Posterior cingulate gyrus (tissue), 11 donors: Measurements from ENCODE around the gene POU5F2.

Experiments
- DNase-seq, 10 donors: peaks; one replicate each; pipeline versions ENCODE4 v3.0.0 to v3.0.0-alpha.2; 2020 to 2021; ENCODE audit warnings: mixed read lengths in 3 of 10
- intact Hi-C: fragments of 100-400 bp; cut with DNase I; formaldehyde crosslinking; loops from one replicate; pipeline ENCODE4 v1.15.1; 2023

The POU5F2 gene, protein sequence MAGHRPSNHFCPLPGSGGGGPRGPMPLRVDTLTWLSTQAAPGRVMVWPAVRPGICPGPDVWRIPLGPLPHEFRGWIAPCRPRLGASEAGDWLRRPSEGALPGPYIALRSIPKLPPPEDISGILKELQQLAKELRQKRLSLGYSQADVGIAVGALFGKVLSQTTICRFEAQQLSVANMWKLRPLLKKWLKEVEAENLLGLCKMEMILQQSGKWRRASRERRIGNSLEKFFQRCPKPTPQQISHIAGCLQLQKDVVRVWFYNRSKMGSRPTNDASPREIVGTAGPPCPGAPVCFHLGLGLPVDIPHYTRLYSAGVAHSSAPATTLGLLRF

DNA sequence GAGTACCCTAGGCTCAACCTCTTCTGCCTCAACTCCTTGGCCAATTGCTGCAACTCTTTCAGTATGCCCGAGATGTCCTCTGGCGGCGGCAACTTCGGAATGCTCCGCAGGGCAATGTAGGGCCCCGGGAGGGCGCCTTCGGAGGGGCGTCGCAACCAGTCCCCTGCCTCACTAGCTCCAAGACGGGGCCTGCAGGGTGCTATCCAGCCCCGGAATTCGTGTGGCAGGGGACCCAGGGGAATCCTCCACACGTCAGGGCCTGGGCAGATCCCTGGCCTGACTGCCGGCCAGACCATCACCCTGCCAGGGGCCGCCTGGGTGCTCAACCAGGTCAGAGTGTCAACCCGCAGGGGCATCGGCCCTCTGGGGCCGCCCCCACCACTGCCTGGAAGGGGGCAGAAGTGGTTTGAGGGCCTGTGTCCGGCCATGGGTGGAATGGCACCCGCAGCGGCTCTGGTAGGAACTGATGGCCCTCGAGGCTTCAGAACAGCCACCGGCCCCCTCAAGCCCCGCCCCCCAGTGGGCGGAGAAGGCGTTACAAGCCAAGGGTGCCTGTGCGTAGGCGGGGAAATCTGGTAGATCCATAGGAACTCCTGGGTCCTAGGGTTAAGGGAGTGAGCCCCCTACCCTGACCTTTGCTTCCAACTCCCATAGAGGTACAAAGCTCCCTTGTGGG is at the start of gene POU5F2:
Gene POU5F2, minus strand, starts transcription at position 465 of the 676 bp plus-strand sequence. Its CDS starts 37 bp downstream, at position 428.
- intact Hi-C loops = no loop called here
- DNase-seq = peak in 3 of 10 donors; percentile 57 to 77 (median 62)

DNA sequence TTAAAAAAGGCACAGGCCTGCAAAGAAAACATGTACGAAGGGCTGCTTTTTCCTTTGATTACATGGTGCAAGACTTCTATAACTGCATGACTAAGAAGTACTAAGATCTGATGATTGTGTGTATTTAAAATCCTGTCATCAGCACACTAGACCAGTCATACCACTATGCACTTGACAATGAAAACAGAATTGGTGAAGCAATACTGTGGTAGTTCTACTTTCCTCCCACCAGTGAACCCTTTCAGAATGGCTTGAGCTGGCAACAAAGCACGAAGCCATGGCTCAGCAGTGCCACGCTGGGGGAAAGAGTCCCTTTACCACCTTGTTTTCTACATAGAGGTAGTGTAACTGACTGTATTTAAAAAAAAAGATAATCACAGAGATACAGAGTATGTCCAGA is 49.0 kb upstream of the POU5F2 start:
- no peak for DNase-seq
- intact Hi-C loops = no loop called here

DNA sequence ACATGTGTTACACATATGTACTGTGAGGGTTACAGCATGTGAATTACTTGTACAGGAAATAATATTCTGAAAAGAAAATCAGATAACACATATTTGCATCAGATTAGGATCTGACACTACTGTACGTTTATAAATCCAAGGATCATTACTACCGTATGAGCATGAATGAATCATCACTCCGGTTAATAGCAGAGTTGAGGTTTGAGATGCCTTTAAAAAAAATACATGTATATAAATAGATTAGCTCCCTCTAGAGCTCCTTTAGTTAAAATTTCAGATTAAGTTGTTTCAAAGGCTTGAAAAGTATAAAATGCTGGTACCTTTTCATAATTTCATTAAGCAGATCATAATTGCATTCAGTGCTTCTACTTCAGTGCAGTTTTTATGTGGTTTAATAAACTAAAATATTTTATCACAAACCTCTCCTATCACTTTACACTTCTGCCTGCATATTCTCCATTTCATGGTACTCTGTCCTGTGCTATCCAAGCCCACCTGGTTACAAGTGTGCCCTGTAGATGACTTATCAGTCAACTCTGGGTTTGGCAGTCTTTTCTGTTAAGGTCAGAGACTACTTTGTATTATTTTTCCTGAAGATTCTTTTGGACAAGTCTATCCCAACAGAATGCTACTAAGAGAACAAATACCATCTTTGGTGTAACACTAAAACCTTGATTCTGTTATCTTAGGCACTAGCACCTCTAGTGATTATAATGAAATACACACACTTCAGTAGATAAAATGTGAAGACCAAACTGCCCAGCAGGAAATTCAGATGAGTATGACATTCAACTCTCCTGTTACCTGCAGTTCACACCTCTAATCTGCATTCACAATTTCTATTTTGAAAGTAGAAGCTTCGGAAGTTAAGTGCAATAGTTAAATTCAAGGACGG is 48.0 kb upstream of the POU5F2 start:
- intact Hi-C loops = no loop called here
- DNase-seq = no peak

DNA sequence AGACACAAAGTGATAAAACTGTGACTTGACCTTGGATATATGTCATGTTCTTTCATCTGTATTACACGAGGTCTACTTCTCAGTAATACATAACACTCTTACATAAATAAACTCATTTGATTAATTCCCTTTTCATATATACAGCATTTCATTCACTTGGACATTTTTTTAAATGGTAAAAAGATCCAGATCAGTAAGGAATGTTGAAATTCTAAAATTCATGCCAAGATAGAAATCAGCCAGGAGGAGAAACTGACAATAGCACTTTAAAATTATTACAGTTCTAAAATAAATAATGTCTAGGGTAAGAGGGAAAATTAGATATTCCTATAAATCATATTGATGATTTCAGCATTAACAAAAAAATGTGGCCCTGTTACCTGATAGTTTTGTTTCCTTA is 46.2 kb upstream of the POU5F2 start:
- intact Hi-C loops = no loop called here

DNA sequence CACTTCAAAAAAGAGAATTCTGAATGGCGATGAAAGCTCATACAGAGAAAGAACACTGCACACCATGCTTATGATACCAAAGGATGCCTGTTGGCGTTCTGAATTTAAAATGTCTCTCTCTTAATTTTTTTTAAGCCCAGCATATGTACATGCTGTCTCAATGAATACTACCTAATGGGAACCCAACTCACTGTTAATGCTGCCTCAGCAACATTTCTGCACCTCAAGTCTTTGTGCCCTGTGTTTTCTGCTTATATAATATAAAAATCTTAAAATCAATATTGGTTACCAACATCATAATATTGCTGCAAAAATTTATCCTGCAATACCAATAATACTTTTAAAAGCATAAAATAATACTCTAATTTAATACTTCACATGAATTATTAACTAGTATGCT is 44.1 kb upstream of the POU5F2 start:
- no peak for DNase-seq
- intact Hi-C loops = no loop called here

More for the DNA sequence above, 46.2 kb upstream of the POU5F2 start:
- no peak for DNase-seq

DNA sequence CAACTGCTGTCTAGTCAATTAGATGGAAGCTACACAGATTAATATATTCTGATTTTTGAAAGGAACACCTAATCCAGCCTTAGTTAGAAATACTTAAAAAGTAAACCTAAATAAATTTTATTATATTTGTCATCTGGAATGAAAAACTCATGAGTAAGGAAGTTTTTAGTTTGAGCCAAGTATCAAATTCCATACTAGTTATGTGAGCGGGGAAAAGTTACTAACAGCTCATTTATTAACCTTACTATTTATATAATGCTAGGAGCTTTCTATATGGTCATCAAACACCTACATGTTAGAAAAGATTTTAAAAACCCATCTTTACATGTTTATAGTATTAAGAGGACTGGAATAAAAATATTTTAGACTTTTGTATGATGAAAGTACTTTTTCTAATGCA is 41.6 kb upstream of the POU5F2 start:
- intact Hi-C loops = no loop called here
- DNase-seq = no peak

DNA sequence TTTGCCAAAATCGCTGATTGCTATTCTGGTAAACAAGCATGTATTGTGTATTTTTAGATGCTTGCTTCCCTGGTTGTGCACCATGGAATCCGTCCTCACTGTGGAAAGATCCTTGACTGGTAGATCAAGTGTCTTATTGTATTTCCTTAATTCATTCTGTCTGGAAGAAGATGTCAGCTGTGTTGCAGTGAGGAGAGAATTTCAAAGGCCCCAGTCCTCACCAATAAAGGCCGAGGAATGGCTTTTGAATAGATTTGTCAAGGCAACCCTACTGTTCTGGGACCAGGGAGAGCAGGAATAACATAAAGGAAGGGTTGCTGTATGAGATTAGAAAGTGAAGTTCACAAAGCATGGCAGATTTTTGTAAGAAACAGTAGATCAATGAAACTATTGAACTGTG is 36.2 kb upstream of the POU5F2 start:
- intact Hi-C loops = no loop called here
- DNase-seq = no peak

DNA sequence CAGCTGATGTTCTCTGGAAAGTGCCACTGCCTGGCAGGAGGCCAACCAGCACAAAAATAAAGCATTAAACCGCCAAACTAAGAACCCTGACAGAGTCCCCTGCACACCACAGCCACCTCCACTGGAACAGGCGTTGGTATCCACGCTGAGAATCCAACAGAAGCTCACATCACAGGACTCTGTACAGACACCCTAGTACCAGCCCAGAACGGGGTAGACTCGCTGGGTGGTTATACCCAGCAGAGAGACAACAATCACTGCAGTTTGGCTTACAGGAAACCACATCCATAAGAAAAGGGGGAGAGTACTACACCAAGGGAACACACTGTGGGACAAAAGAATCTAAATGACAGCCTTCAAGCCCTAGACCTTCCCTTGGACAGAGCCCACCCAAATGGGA is 15.0 kb upstream of the POU5F2 start:
- no peak for DNase-seq
- intact Hi-C loops = no loop called here

DNA sequence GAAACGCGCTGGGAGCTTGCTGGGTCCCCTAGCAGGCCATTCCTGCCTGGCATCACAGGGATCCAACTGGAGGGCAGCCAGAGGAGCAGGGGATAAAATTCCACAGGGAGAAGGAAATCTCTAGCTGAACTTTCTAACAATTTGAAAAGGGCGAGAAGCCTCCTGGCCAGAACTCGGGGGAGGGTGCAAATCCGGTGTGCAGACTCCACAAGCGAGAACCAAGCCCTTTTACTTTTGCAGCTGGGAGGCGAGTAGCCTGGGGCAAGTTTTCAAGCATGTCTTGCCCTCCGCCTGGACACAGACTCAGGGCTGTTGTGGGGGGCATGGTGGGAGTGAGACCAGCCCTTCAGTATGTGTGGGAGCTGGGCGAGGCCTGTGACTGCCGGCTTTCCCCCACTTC is 14.3 kb upstream of the POU5F2 start:
- DNase-seq = peak in 1 of 10 donors; percentile 61
- intact Hi-C loops = no loop called here

DNA sequence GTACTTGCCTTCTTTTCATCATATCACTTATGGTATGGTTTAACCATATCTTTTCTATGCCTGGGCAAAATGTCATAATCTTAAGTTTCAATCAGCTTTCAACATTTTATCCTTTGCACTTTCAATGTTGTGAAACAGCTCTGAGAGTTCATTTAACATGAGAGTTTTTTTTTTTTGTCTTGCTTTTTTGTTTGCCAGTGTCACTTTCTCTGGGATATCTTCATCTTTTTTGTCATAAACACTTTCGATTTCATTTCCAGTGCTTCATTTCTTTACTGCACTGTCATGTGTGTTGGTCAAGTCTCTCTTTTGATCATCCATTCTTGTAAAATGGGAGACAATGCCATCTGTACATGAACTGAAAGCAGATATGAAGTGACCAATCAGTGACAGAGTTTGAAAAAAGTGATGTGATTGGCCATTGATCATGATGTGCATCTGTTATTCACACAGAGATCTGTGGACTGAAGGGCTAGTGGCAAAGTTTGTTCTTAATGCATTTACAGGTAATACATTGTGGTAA is 7.5 kb upstream of the POU5F2 start:
- no peak for DNase-seq
- intact Hi-C loops = no loop called here

DNA sequence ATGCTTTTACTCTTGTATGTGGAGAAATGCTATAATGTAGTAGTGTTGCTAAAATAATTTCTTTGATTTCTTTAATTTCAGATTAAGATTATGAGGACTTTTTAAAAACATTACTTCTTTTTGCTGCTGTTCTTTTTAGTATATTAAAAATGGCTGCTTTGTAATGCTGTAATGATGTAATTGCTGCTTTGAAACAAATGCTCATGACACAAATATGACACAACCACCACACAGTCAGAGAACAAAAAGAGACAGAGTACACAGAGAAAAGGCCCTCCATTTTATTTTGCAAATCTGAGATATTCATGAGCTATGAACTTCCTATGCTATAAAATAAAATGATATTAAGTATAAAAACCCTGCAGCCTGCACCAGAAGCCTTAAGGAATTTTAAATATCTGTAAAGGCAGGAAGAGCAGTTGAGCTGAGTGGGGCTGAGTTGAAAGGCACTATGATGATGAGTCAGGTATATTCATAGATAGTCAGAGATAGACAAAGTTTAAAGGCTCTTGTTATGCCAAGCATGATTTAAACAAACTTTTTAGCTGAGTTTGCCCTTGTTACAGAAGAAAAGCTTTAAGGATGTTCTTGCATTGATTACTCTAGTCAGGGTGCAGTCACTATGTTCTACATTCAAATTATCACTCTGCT is 5.1 kb upstream of the POU5F2 start:
- no peak for DNase-seq
- intact Hi-C loops = no loop called here

DNA sequence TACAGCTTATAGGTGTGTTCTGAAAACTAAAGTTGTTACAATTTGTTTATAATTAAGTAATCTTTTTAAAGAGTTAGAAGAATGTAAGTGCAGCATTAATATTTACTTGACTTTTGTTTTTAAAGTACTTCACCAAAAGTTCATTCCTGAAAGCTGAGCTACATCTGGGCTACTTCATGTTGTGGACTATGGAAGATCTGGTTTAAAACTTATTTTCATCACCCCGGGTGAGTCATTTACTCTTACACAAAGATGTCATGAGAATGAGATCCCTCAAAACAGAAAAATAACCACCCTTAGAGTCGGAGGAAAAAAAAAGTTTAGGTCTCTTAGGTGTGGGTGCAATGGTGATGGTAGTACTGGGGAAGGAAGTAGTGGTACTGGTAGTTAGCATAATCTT is 5.1 kb downstream of the POU5F2 start:
- intact Hi-C loops = no loop called here

DNA sequence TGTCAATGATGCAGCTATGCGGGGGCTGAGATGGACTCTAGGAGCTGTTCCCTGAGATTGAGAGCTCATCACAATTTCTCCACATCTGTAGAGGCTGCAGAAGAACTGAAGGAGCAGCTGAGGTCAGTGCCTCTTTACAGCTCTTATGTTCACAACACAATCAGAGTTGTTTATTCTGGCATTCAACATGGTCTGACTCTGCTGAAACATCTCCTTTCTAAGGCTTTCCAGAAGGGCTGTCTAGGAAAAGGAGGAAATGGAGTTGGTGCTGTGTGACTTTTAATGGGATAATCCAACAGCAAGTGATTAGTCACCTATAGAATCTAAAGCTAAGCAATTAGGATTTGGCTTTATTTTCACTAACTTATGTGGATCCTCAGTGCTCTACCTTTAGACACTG is 6.0 kb downstream of the POU5F2 start:
- DNase-seq = no peak
- intact Hi-C loops = no loop called here

More for the DNA sequence above, 5.1 kb downstream of the POU5F2 start:
- DNase-seq = no peak

DNA sequence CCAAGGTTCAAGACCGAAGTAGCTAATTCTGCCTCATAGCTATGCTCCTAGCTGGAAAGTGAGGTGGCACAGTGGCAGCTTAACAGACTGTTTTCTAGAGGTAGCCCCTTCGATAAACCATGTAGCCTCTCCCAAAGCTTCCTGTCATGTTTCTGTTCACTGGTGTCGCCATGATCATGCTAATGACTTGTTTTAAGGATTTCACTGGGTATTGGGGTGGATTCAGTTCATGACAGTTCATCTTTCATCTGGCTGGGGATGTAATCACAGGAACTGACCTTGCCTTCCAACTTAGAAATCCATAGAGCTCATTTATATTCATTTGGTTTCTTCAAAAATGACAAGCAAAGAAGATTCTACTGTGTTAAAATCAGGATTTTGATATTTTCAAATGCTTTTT is 9.4 kb downstream of the POU5F2 start:
- DNase-seq = no peak
- intact Hi-C loops = no loop called here

DNA sequence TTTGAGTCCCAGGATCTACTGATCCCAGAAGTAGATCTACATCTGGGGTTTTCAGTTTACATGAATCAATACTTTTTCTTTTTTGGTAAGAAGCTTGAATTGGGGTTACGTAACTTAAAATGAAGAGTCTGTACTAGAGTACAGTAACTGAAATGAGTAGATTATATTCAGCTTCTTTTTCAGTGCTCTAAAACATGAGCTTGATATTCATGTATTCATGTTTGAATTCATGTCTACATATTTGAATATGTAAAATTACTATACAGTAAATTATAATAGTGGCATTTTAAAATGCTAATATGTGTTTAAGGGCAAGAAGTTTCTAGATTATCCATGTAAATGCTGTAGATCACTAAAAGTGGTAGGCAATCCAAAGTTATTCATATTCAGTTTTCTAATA is 14.8 kb downstream of the POU5F2 start:
- DNase-seq = no peak
- intact Hi-C loops = no loop called here

DNA sequence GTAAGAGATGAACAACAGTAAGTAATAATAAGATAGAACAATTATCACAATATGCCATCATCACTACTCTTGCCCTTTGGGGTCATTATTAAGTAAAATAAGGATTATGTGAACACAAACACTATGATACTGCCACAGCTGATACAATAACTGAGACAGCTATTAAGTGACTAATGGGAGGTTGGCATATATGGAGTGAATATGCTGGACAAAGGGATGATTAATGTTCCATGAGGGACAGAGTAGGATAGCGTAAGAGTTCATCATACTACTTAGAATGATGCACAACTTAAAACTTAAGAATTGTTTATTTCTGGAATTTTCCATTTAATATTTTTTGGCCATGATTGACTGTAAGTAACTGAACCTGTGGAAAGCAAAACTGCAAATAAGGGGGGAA is 16.6 kb downstream of the POU5F2 start:
- intact Hi-C loops = no loop called here
- DNase-seq = no peak

DNA sequence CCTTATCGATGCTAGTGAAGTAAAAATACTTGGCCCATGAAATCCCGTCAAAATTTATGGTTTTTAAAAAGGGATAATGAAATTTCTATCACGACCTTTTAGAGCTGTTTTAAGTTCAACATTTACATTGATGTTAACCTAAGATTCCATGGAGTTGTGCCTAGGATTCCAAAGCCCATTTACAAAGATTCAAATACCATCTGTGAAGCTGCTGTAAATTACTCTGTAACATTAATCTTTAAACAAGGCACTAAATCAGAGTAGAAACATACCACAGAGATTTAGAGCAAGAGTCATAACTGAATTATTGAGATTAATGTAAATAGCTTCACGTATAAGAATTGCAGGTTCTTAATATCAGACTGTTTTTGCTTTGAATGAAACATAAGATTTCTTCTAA is 17.7 kb downstream of the POU5F2 start:
- intact Hi-C loops = no loop called here
- no peak for DNase-seq

DNA sequence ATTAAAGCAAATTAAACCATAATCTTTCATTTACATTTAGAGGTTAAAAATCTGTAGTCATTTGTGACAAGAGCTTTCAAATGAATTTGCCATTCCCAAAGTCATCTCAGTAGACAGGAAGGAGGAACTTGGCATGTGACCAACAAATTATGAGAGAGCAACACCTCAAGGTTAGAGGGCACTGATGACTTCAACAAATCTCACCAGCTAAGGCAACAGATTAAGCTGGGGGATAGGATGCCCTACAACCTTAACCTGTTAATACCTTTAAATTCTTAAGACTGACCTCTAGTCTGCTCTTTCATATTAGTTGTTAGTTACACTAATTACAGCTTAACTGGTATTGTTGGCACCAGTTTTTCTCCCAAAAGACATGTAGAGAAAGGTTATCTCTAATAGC is 18.4 kb downstream of the POU5F2 start:
- intact Hi-C loops = no loop called here
- DNase-seq = no peak

DNA sequence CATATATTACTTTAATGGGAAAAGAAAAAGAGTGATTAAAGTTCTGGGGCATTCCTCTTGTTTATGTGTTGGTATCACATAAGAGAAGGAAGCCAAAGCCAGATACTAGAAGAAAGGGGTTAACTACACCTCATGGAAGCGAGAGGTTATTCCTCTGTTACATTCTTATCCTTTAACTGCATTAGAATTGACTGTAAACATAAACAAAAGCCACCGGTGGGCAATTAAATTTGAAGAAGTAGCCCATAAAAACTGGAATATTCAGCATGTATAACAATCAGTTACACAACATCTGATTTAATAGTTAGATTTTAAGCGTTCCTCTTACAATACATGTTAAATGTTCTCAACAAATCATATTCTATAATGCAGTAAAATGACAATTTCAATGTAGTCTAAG is 18.8 kb downstream of the POU5F2 start:
- DNase-seq = no peak
- intact Hi-C loops = no loop called here

DNA sequence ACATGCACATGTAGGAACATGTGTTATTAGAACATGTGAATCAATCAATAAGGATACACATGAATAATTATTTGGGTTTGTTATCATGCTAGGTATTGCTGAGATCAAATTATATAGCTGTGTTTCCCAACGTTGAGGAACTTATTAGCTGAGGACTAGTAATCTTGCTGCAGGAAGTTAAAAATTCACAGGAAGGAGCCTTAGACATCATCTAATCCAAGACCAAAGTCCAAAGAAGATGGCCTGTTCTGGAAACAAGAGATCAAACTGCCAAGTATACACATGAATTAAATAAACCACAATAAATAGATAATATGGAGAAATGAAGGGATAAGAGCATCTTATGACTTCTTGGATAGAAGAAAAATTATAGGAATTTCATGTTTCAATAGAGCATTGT is 19.9 kb downstream of the POU5F2 start:
- intact Hi-C loops = no loop called here
- DNase-seq = no peak

DNA sequence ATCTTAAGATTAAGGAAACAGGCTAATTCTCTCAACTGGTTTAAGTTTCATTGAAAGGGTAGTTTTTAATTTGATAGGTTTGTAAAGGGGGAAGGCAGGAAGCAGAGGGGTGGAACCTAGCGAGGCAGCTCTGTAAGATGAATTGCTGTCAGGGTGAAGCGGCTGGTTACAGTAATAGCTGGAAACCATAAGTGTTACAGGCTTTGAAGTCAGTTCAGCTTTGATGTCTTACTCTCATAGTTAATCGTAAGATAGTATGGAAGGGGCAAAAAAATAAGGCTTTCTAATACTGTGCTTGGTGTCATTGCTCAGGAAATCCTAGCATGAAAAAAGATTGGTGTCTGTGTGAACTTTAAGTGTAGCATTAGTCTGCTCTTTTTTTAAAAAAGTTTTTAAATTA is 20.3 kb downstream of the POU5F2 start:
- DNase-seq = no peak
- intact Hi-C loops = no loop called here
